Measurements from ENCODE around the gene SLC1A2.

- TF ChIP-seq, protein P1, sequence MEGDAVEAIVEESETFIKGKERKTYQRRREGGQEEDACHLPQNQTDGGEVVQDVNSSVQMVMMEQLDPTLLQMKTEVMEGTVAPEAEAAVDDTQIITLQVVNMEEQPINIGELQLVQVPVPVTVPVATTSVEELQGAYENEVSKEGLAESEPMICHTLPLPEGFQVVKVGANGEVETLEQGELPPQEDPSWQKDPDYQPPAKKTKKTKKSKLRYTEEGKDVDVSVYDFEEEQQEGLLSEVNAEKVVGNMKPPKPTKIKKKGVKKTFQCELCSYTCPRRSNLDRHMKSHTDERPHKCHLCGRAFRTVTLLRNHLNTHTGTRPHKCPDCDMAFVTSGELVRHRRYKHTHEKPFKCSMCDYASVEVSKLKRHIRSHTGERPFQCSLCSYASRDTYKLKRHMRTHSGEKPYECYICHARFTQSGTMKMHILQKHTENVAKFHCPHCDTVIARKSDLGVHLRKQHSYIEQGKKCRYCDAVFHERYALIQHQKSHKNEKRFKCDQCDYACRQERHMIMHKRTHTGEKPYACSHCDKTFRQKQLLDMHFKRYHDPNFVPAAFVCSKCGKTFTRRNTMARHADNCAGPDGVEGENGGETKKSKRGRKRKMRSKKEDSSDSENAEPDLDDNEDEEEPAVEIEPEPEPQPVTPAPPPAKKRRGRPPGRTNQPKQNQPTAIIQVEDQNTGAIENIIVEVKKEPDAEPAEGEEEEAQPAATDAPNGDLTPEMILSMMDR (IDR thresholded peaks at IDR 0.05 in 2 of 3, conservative IDR thresholded peaks at IDR 0.05 in 1 of 3; ENCODE audit: borderline replicate concordance in 1 of 3, insufficient read depth in 1 of 3, low read depth in 2 of 3, low read length in 2 of 3) = no peak
- TF ChIP-seq JUND (IDR thresholded peaks at IDR 0.05) = no peak
- no peak for TF ChIP-seq CEBPB (IDR thresholded peaks at IDR 0.05; ENCODE audit: low read depth)
- no peak for TF ChIP-seq ZNF274 (IDR thresholded peaks at IDR 0.05; ENCODE audit: low read depth, low read length)
- TF ChIP-seq, protein P2, sequence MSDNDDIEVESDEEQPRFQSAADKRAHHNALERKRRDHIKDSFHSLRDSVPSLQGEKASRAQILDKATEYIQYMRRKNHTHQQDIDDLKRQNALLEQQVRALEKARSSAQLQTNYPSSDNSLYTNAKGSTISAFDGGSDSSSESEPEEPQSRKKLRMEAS (IDR thresholded peaks at IDR 0.05) = no peak
- TF ChIP-seq, protein P3, sequence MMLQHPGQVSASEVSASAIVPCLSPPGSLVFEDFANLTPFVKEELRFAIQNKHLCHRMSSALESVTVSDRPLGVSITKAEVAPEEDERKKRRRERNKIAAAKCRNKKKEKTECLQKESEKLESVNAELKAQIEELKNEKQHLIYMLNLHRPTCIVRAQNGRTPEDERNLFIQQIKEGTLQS (IDR thresholded peaks at IDR 0.05) = no peak
- no peak for TF ChIP-seq POLR2A (IDR thresholded peaks at IDR 0.05; ENCODE audit: borderline replicate concordance, extremely low read depth, insufficient read depth, insufficient read length)
- TF ChIP-seq, protein P4, sequence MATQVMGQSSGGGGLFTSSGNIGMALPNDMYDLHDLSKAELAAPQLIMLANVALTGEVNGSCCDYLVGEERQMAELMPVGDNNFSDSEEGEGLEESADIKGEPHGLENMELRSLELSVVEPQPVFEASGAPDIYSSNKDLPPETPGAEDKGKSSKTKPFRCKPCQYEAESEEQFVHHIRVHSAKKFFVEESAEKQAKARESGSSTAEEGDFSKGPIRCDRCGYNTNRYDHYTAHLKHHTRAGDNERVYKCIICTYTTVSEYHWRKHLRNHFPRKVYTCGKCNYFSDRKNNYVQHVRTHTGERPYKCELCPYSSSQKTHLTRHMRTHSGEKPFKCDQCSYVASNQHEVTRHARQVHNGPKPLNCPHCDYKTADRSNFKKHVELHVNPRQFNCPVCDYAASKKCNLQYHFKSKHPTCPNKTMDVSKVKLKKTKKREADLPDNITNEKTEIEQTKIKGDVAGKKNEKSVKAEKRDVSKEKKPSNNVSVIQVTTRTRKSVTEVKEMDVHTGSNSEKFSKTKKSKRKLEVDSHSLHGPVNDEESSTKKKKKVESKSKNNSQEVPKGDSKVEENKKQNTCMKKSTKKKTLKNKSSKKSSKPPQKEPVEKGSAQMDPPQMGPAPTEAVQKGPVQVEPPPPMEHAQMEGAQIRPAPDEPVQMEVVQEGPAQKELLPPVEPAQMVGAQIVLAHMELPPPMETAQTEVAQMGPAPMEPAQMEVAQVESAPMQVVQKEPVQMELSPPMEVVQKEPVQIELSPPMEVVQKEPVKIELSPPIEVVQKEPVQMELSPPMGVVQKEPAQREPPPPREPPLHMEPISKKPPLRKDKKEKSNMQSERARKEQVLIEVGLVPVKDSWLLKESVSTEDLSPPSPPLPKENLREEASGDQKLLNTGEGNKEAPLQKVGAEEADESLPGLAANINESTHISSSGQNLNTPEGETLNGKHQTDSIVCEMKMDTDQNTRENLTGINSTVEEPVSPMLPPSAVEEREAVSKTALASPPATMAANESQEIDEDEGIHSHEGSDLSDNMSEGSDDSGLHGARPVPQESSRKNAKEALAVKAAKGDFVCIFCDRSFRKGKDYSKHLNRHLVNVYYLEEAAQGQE (IDR thresholded peaks at IDR 0.05; ENCODE audit: low read depth) = no peak
- TF ChIP-seq RAD21 (IDR thresholded peaks at IDR 0.05; ENCODE audit: low read depth) = no peak
- TF ChIP-seq EZH2 (IDR thresholded peaks at IDR 0.05) = no peak
- no peak for TF ChIP-seq SIN3A (IDR thresholded peaks at IDR 0.05; ENCODE audit: low read depth)
- TF ChIP-seq EZH2phosphoT487 (IDR thresholded peaks at IDR 0.05; ENCODE audit: borderline replicate concordance) = no peak
These were observed 69.5 kb downstream of the SLC1A2 start for GRCh38 chr11:35349897-35350296.

All from HCT116 (cell line).